NCI-H446 (cell line): ENCODE data around the gene WASF2.
A peak's percentile ranks its signal among the peaks of the same experiment; 100 is the strongest.
"Not testable (repeated sequence)": the region's sequence is repeated elsewhere in the genome, so short reads cannot be mapped to it uniquely, and the experiment has no call there.

ENCODE experiments used
- DNase-seq, 2 experiments: peaks; one replicate each; lab custom pipeline; 2025; lab: John Stamatoyannopoulos, UW

The WASF2 gene

GRCh38 chr1:27489973-27490741 is at the start of gene WASF2:
WASF2 (minus strand) TSS chr1:27490167; CDS start chr1:27428890, 61,277 bp downstream.
- DNase-seq = peak; percentile 94 to 98

DNA sequence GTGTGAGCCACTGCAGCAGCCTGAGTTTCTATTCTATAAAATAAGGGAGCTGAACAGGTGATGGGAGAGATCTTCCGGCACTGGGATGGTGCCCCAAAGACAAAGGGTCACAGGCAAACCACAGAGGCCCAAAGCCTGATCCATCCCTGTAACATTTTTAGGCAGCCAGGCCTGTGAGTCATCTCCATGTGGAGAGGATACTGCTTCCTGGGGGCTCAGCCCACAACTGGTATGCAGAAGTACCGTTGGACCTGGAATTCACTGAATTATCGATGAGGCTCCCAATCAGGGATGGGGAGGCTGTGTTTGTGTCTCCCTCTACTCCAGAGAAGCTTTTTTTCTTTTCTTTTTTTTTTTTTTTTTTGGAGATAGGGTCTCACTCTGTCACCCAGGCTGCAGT is 48.8 kb upstream of the WASF2 start:
- DNase-seq = no peak

GRCh38 chr1:27538305-27538676 is 48.3 kb upstream of the WASF2 start:
- DNase-seq = not testable (repeated sequence)

- DNase-seq = peak in 1 of 2 experiments; percentile 86
Measured at GRCh38 chr1:27536767-27537166, 46.8 kb upstream of the WASF2 start.

DNA sequence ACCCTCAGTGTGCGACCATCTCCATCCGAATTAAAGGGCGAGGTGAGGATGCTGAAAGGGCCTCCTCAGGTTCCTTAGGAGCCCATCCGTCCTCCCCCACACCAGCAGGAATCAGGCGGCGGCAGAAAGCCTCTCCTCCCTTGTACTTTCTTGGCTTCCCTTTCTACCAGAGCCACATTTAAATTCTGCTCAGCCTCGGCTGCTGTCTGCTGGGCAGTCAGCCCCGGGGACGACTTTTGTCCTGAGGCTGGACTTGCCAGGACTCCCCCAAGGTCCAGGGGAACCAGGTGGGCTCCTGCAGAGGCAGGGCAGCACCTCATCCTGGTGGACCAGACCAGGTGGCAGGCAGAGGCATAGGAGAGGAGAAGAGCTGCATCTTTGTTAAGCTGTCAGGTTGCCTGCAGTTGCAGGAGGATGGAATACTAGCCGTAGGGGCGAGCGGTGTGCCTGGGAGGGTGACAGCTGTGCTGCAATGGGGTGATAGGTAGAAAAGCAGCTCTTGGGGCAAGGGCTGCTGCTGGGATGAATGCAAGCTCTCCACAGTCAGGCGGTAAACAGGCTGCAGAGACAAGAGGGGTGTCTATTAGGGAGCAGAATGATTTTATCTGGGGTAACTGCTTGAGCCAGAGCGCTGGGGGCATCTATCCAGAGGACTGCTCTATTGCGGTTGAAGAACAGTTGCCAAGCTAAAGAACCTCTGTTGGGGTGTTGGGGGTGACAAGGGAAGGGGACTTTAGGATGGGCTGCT is 46.2 kb upstream of the WASF2 start:
- no peak for DNase-seq

DNA sequence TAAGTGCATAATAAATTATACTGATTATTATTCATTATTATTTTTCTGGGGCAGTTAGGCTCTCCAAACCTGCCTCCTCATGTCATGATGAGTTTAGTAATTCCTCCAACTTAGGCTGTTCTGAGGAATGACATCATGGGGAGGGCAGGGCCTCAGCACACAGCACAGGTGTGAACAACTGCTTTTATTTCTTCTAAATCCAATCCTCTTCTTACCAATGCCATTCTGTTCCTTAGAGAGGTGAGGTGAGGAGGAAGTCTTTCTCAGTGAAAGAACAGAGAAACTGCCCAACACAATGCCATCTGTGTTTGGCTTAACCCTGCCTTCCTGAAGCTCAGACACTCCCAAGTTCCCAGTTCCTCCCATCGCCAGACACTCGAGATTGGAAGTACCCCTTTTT is 45.4 kb upstream of the WASF2 start:
- DNase-seq = no peak

DNA sequence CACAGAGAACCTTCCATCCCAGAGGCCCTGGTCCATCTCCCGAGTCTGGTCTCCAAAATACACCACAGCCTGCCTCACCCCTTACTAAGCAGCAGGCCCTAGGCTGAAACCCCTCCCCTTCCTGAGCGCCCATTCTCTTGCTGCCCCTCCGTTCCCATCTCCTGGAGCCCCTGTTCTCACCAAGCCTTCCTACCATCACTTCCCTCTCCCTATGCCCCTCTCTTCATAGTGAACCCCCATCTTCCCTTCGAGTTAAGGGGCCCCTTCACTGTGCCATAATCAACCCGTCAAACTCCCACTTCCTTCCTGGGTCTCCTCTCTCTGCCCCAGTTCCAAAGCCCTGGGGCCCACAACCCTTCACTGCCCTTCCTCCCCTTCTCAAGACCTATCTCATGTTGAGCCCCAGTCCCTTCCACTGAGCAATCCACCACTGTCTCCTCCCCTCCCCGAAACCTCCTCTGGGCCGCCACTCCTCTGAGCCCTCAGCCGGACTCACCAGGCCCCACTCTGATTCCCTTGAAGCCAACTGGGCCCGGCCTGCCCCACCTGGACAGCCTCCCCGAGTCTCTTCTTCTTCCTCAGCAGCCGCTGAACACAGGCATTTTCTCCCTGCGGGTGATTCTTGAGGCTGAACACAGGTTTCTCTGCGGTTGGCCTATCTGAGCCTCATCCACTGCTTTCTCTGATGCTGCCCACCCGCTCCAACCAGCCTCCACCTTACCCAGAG is 42.2 kb upstream of the WASF2 start:
- DNase-seq = no peak

- DNase-seq = no peak
Measured at GRCh38 chr1:27530192-27530591, 40.2 kb upstream of the WASF2 start.

GRCh38 chr1:27529704-27530018 is 39.7 kb upstream of the WASF2 start:
- no peak for DNase-seq

DNA sequence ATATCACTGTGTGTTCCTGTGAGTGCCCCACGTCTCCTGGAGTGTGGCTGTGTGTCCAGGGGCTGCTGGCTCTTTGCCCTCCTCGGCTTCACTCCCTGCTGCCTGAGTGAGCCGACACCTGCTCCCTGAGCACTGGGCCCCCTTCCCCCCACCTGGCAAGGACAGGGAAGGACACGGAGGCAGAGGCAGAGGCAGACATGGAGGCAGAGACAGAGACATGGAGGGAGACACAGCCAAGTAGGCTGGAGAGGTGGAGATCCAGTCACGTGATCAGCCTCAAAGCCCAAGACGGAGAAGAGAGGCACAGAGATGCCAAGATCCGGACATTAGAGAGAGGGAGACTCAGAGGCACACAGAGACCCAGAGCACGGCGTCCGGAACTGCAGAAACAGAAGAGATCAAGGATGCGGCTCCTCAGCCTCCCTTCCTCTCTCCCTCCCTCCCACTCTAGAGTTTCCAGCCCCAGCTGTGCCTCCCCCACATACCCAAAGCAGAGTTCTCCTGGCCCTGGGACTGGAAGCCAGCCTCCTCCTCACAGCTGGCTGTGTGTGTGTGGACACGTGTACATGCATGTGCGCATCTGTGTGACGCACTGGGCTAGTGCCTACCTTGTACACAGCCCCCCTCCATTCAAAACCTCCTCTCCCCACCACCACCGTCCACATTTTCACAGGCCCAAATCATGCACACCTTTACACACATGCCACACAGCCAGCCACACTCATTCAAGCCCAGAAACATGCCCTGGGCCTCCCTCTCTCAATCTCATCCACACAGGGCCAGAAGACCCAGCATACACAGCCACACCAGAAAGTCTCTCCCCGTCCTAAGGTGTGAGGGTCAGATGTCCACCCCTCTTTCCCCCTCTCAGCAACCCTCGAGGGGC is 39.1 kb upstream of the WASF2 start:
- peak in 1 of 2 experiments; percentile 64 for DNase-seq

GRCh38 chr1:27527890-27528817 is 38.2 kb upstream of the WASF2 start:
- DNase-seq = no peak

DNA sequence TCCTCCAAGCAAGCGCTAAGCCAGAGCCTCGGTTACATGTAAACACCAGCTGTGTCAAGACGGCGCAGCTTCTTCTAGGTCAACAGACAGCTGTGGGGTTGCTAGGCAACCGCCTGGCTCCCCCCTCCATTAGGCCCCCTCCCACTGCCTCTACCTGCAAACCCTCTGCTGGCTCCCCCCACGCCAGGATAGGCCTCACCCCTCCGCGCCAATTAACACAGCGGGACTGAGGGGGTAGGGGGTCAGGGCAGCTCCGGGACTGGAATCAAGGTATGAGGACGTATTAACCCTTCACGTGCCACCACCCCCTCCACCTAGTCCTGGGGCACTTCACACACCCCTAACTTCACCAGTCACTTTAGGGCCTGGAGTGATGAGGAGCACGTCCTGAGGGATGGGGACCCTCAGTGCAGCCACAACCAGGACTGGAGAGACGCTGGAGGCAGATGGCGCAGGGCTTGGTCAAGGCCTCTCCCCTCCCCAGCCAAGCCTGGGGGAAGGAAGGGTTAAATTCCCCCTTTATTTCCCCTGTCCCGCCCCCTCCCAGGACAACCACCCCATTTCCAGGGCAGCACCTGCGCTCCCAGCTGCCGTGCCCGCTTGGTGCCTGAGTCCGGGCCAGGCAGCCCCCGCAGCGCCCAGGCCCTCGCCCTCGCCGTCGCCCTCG is 37.4 kb upstream of the WASF2 start:
- DNase-seq = peak; percentile 73 to 79

GRCh38 chr1:27526569-27527222 is 36.7 kb upstream of the WASF2 start:
- no peak for DNase-seq

DNA sequence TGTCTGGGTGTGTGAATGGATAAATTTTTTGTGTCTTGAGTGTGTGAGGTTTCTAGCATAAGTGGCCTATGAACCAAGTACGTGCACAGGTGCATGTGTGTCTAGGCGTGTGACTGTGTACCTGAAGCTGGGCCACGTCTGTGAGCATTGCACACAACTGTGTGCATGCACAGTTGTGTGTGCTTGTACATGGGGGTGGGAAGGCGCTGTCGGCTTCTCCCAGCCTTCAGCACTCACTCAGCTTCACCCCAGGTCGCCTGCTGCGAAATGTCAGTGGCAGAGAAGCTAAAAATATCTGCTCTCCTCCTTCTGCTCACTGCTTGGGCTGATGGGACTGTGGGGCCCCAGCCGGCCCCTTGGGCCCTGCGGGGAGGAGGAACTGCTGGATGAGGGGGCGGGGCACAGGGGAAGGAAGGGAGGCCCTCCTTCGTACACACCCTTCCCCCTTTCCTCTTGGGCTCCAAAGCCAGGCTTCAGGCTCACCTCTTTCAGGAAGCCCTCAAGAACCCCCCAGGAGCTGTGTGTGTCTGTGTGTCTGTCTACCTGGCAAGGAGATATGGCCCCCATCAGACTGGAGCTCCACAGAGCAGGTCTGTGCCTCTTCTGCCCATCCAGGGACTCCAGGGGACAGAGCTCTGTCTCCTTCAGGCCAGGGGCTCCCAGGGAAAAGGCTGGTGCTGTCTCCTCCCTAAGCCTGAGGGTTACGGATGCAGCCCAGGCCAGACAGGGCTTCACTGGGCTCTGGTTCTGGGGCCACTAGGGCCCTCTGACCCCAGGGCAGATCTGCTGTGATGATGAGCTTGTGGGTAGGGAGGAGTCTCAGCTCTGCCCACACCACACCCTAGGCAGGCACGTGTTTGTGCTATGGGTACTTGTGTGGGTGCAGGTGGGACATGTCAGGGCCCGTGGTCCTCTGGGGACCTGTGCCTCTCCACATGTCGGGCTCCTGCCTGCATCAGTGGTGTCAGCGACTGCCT is 35.6 kb upstream of the WASF2 start:
- DNase-seq = peak; percentile 24 to 61

DNA sequence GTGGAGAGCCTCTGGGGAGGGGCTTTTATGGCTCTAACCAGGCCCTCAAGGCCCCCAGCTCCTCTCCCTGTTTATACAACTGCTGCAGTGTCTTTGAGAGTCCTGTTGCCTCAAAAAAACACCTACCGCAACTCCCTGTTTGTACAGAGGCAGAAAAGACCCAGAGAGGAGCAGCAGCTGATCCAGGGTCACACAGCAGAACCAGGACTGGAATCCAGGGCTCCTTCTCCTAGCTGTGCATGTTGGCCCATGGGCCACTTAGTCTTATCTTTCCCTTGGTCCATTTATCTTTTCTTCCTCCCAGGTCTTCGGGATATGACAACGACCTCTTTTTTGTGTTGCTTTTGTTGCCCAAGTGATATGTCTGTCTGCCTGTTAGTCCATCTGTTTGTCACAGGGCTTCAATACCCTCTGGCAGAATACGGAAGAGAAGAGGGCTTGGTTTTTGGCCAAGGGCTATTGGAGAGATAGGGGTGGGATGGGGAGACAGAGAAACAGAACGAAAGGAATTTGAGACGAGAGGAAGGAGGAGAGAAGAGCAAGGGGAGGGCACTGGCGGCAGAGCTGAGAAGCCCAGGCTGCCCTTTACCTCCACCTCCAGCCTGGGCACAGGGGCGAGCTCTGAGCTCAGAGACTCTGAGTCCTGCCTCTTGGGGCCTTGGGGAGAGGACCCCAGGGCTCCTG is 33.5 kb upstream of the WASF2 start:
- DNase-seq = peak; percentile 39 to 54

GRCh38 chr1:27522432-27523336 is 32.7 kb upstream of the WASF2 start:
- peak; percentile 78 to 90 for DNase-seq
